GM18858 (cell line): Measurements from ENCODE around the gene TBX1.

Experiments used
- ATAC-seq: cut with Tn5 transposase; IDR thresholded peaks from one replicate; pipeline ENCODE4 v1.9.1; 2021; ENCODE audit not compliant: unreplicated experiment

The TBX1 gene

GRCh38 chr22:19751497-19752245 lies 8.9 kb upstream of the TBX1 start:
- no peak for ATAC-seq

GRCh38 chr22:19753090-19753842 lies 7.3 kb upstream of the TBX1 start:
- no peak for ATAC-seq

GRCh38 chr22:19753996-19754700 lies 6.4 kb upstream of the TBX1 start:
- ATAC-seq: no peak

GRCh38 chr22:19754701-19755144 lies 5.9 kb upstream of the TBX1 start:
- no peak for ATAC-seq

GRCh38 chr22:19755145-19755710 lies 5.3 kb upstream of the TBX1 start:
- no peak for ATAC-seq

GRCh38 chr22:19755722-19756287 lies 4.8 kb upstream of the TBX1 start:
- ATAC-seq: no peak

- ATAC-seq: no peak
Measured at GRCh38 chr22:19756288-19757128, 4.1 kb upstream of the TBX1 start.

- ATAC-seq: no peak
Measured at GRCh38 chr22:19757140-19757984, 3.2 kb upstream of the TBX1 start.

- ATAC-seq: no peak
Measured at GRCh38 chr22:19757985-19758895, 2.3 kb upstream of the TBX1 start.

GRCh38 chr22:19758896-19759426 lies 1.6 kb upstream of the TBX1 start:
- ATAC-seq: no peak

GRCh38 chr22:19759427-19760057 lies 1.0 kb upstream of the TBX1 start:
- no peak for ATAC-seq

GRCh38 chr22:19760951-19761724 lies 560 bp downstream of the TBX1 start:
- no peak for ATAC-seq

- no peak for ATAC-seq
Measured at GRCh38 chr22:19761725-19762567, 1.4 kb downstream of the TBX1 start.

- no peak for ATAC-seq
Measured at GRCh38 chr22:19762568-19763457, 2.2 kb downstream of the TBX1 start.
